ENCODE results near the gene TFF2. TPM values are rescaled to one million over a fixed set of nuclear protein-coding genes. Genes with fewer than 3 reads are reported as not detected.

The TFF2 gene
- total and polyA plus RNA-seq, 2 of the 4 experiments (the other 2 are of a cell fraction), result not detected

DNA sequence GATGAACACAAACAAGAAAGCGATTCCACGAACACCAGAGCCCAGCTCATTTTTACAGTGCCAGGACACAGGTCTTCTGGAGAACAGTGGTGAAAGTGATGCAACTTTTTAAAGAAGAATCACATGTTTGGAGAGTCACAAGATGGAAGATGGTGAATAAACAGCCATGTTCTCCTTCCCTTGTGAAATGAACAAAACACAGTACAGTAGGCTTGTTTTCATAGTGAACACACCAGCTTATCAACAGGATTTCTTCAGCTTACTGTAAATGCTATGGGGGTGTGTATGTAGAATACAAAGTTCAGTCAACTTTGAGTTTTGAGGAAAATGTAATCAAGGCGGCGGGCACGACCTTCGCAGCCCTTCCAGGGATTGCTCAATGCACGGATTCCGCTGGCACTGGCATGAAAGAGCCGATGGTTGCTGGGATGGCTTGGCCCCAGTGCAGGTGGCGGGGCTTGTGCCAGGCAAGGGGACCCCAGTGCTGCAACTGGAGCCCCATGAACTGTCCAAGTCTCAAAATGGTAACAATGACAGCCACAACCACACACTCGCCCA, 35.3 kb upstream of the TFF2 start:
- CTCF ChIA-PET, result no interaction called here
- no peak overlapping the region for H2AK9ac ChIP-seq (replicated peaks; ENCODE audit: low read depth, low read length, poor library complexity)

More for the DNA sequence above, 35.3 kb upstream of the TFF2 start:
- Histone ChIP-seq H3K9ac (ENCODE audit: low read depth, low read length) (no peak overlapping the region), H2BK20ac (ENCODE audit: low read depth, low read length) (no peak overlapping the region), H3K9me1 (ENCODE audit: insufficient read depth, low read length) (no peaks in the 10 kb centered on the region), H3K9me3 (ENCODE audit: control insufficient read depth, insufficient read depth, low read length) (peaks cover 3% of the 10 kb centered on the region; the same call in 1 of the 2 replicates), H4K20me1 (ENCODE audit: insufficient read depth, low read length) (no peaks in the 10 kb centered on the region), H3K79me1 (ENCODE audit: low read depth in 1 of 2, low read length in 2 of 2) (no peaks in the 10 kb centered on the region), H3K18ac (ENCODE audit: low read depth, low read length) (no peak overlapping the region), H4K8ac (ENCODE audit: low read depth in 2 of 2, low read length in 2 of 2) (no peak overlapping the region), H2BK15ac (ENCODE audit: low read depth, low read length) (no peak overlapping the region), H2AFZ (replicated peaks; ENCODE audit: low read length, poor library complexity) (no peak overlapping the region), H3K27ac (ENCODE audit: insufficient read depth, low read length) (no peak overlapping the region), H2BK120ac (ENCODE audit: low read depth, low read length) (no peak overlapping the region), H3K4me1 (ENCODE audit: control insufficient read depth, insufficient read depth, low read length) (no peaks in the 10 kb centered on the region), H3K23ac (ENCODE audit: low read depth, low read length) (no peak overlapping the region), H3K36me3 (ENCODE audit: control insufficient read depth, insufficient read depth, low read length) (no peaks in the 10 kb centered on the region), H3K4me2 (ENCODE audit: low read depth, low read length) (no peak overlapping the region), H3K27me3 (ENCODE audit: control insufficient read depth, insufficient read depth, low read length) (peaks cover 29% of the 10 kb centered on the region), H2AK5ac (ENCODE audit: low read depth, low read length) (no peak overlapping the region), H2BK5ac (ENCODE audit: low read depth, low read length, poor library complexity, severe bottlenecking) (no peak overlapping the region), H3K4ac (ENCODE audit: low read depth, low read length) (no peak overlapping the region), H3K4me3 (ENCODE audit: insufficient read depth, low read depth, low read length) (no peak overlapping the region), H4K91ac (ENCODE audit: insufficient read depth, low read depth, low read length) (no peak overlapping the region), H4K5ac (ENCODE audit: low read depth, low read length) (no peak overlapping the region), H3K56ac (ENCODE audit: extremely low read depth, insufficient read depth, low read length) (no peak overlapping the region), H3K14ac (replicated peaks; ENCODE audit: low read depth, low read length) (no peak overlapping the region)
- WGBS, 2 experiments (ENCODE audit: extremely low coverage in 2 of 2, insufficient read length in 1 of 2), result 90% methylated on average over 6 of the region's 11 CpGs; no CpG with 5 or more reads in 1 of the 2 experiments
- in situ Hi-C loops (cut with MboI; ENCODE audit: low sequenced_read_pairs) (no loop called here), intact Hi-C loops (cut with micrococcal nuclease) (no loop called here), dilution Hi-C loops (cut with HindIII; ENCODE audit: low sequenced_read_pairs, unreplicated experiment) (no loop called here)
- ATAC-seq (ENCODE audit: low read depth) (no peak), DNase-seq (no peak)
- POLR2A ChIA-PET (ENCODE audit: unreplicated experiment), result no interaction called here
- TF ChIP-seq MAZ (IDR thresholded peaks at IDR 0.05; ENCODE audit: borderline replicate concordance, low read depth, low read length) (no peak), BHLHE40 (IDR thresholded peaks at IDR 0.05; ENCODE audit: low read depth, low read length) (no peak), MXI1 (IDR thresholded peaks at IDR 0.05; ENCODE audit: borderline replicate concordance, low read depth, low read length) (no peak), FOS (IDR thresholded peaks at IDR 0.05; ENCODE audit: low read depth, low read length) (no peak), RFX5 (IDR thresholded peaks at IDR 0.05; ENCODE audit: low read depth, low read length) (no peak), CHD1 (IDR thresholded peaks at IDR 0.05; ENCODE audit: low read depth, low read length) (no peak), POLR2A (IDR thresholded peaks at IDR 0.05; ENCODE audit: low read depth, low read length) (no peak), CEBPB (IDR thresholded peaks at IDR 0.05; ENCODE audit: low read depth, low read length) (no peak), MAFK (IDR thresholded peaks at IDR 0.05; ENCODE audit: low read depth, low read length) (no peak)
- TF ChIP-seq, protein P1, sequence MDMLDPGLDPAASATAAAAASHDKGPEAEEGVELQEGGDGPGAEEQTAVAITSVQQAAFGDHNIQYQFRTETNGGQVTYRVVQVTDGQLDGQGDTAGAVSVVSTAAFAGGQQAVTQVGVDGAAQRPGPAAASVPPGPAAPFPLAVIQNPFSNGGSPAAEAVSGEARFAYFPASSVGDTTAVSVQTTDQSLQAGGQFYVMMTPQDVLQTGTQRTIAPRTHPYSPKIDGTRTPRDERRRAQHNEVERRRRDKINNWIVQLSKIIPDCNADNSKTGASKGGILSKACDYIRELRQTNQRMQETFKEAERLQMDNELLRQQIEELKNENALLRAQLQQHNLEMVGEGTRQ (IDR thresholded peaks at IDR 0.05; ENCODE audit: low read depth, low read length), result no peak
- no TSS peak for BruUV-seq (replicated peaks)
